Esophagus muscularis mucosa (tissue), 4 donors: Measurements from ENCODE around the gene TBC1D12. TPM values are rescaled to one million over a fixed set of nuclear protein-coding genes. Genes with fewer than 3 reads are reported as not detected.

Source experiments
- DNase-seq: peaks from one replicate; pipeline ENCODE4 v3.0.0-alpha.2; 2017; ENCODE audit errors: extremely low spot score
- H3K27ac ChIP-seq, 4 donors: fragments of 200-600 bp; sonication (generic); replicated peaks in 1 of 4; 1 replicate in 3 of 4; 2 replicates in 1 of 4; pipeline ENCODE4 v1.5.1; 2016 to 2019; ENCODE audit warnings: mild to moderate bottlenecking in 1 of 4
- H3K27me3 ChIP-seq, 4 donors: fragments of 200-600 bp; sonication (generic); one replicate each; pipeline versions ENCODE4 v1.5.1 to v1.6.0; 2016 to 2019
- H3K36me3 ChIP-seq, 4 donors: fragments of 200-600 bp; sonication (generic); one replicate each; pipeline ENCODE4 v1.5.1; 2016 to 2019
- H3K4me1 ChIP-seq, 4 donors: fragments of 200-600 bp; sonication (generic); one replicate each; pipeline ENCODE4 v1.5.1; 2016 to 2019
- H3K4me3 ChIP-seq, 4 donors: fragments of 200-600 bp; sonication (generic); 1 replicate in 2 of 4; 2 replicates in 2 of 4; pipeline ENCODE4 v1.5.1; 2016 to 2019; ENCODE audit warnings: mild to moderate bottlenecking in 4 of 4, moderate library complexity in 1 of 4
- H3K9me3 ChIP-seq, 4 donors: fragments of 200-600 bp; sonication (generic); 1 replicate in 3 of 4; 2 replicates in 1 of 4; pipeline ENCODE4 v1.5.1; 2016 to 2019
- CTCF ChIP-seq, 3 experiments: fragments of 200-600 bp in 2 of 3; fragments of 450-650 bp in 1 of 3; sonication (generic) in 2 of 3; IDR thresholded peaks; one replicate each; pipeline ENCODE4 v1.5.1; 2017 to 2019; ENCODE audit warnings: antibody characterized with exemption in 3 of 3, mild to moderate bottlenecking in 2 of 3, moderate library complexity in 1 of 3
- EP300 ChIP-seq: sonication (generic); formaldehyde crosslinking; IDR thresholded peaks from one replicate; pipeline ENCODE4 v1.6.1; 2017; ENCODE audit warnings: antibody characterized with exemption
- POLR2A ChIP-seq: fragments of 450-650 bp; IDR thresholded peaks from one replicate; pipeline ENCODE4 v1.6.1; 2017; ENCODE audit warnings: antibody characterized with exemption, moderate library complexity, mild to moderate bottlenecking, low read depth
- POLR2AphosphoS5 ChIP-seq, 2 donors: sonication (generic); formaldehyde crosslinking; IDR thresholded peaks; one replicate each; pipeline ENCODE4 v1.6.1; 2017; ENCODE audit warnings: antibody characterized with exemption in 2 of 2
- WGBS: methylation state at CpG from one replicate; pipeline ENCODE4 v1.1.5; 2018; 5-methylcytosine and 5-hydroxymethylcytosine counted together
- intact Hi-C: fragments of 100-400 bp; cut with DNase I; formaldehyde crosslinking; loops from one replicate; pipeline ENCODE4 v1.15.1; 2023
- total RNA-seq, 4 donors: library from RNA; depleted of rRNA; stranded (reverse); fragments of >200 nt; gene quantifications; one replicate each; pipeline versions ENCODE4 v1.1.0 to v1.2.1, GENCODE V29; 2016

Gene TBC1D12
- total RNA-seq, 4 donors from 2014 or later, result 16.2 to 22.9 (median 17.7) TPM

- no peaks in the 10 kb centered on the region for H3K9me3 ChIP-seq
- intact Hi-C loops, result loop anchor here (5.0 kb wide), 2 partner anchors 41 to 44 kb away; partner anchors contain the start of gene NOC3L
- H3K4me1 ChIP-seq, result peaks cover 16 to 32% (median 26%) of the 10 kb centered on the region in 4 donors
- H3K27ac ChIP-seq, result peak overlapping the region; percentile 93 to 97 (median 96)
- DNase-seq, result no peak
- no peaks in the 10 kb centered on the region for H3K36me3 ChIP-seq
- H3K27me3 ChIP-seq, result no peaks in the 10 kb centered on the region
- 2% methylated on average over 8 of the region's 51 CpGs for WGBS
- no peak for TF ChIP-seq EP300
- TF ChIP-seq POLR2AphosphoS5 (IDR thresholded peaks at IDR 0.05), result peak; percentile 43 to 70
- peak overlapping the region; percentile 82 to 97 (median 93) for H3K4me3 ChIP-seq
Observed at GRCh38 chr10:94403380-94404213, 1.3 kb downstream of the TBC1D12 start.

- no peak for TF ChIP-seq POLR2A
- TF ChIP-seq EP300, result no peak
- TF ChIP-seq CTCF (IDR thresholded peaks at IDR 0.05), result no peak
- TF ChIP-seq POLR2AphosphoS5 (IDR thresholded peaks at IDR 0.05), result no peak
- peak overlapping the region in 1 of 4 donors; percentile 96 for H3K4me3 ChIP-seq
- intact Hi-C loops, result no loop called here
Observed at GRCh38 chr10:94405406-94405805, 3.1 kb downstream of the TBC1D12 start.

GRCh38 chr10:94407668-94408067 lies 5.3 kb downstream of the TBC1D12 start:
- peaks cover 16 to 44% (median 29%) of the 10 kb centered on the region in 4 donors for H3K4me1 ChIP-seq
- H3K27me3 ChIP-seq, result no peaks in the 10 kb centered on the region
- TF ChIP-seq EP300 (no peak), POLR2AphosphoS5 (IDR thresholded peaks at IDR 0.05) (no peak), CTCF (IDR thresholded peaks at IDR 0.05) (no peak), POLR2A (no peak)
- no peak overlapping the region for H3K27ac ChIP-seq
- H3K36me3 ChIP-seq, result no peaks in the 10 kb centered on the region
- intact Hi-C loops, result no loop called here
- H3K9me3 ChIP-seq, result no peaks in the 10 kb centered on the region
- 78% methylated on average over 3 of the region's 3 CpGs for whole genome bisulfite sequencing
- H3K4me3 ChIP-seq, result no peak overlapping the region
- DNase-seq, result no peak

More at GRCh38 chr10:94405406-94405805, 3.1 kb downstream of the TBC1D12 start:
- DNase-seq, result no peak
- Histone ChIP-seq H3K27ac (no peak overlapping the region), H3K9me3 (no peaks in the 10 kb centered on the region), H3K36me3 (no peaks in the 10 kb centered on the region), H3K4me1 (peaks cover 16 to 43% (median 29%) of the 10 kb centered on the region in 4 donors), H3K27me3 (no peaks in the 10 kb centered on the region)

DNA sequence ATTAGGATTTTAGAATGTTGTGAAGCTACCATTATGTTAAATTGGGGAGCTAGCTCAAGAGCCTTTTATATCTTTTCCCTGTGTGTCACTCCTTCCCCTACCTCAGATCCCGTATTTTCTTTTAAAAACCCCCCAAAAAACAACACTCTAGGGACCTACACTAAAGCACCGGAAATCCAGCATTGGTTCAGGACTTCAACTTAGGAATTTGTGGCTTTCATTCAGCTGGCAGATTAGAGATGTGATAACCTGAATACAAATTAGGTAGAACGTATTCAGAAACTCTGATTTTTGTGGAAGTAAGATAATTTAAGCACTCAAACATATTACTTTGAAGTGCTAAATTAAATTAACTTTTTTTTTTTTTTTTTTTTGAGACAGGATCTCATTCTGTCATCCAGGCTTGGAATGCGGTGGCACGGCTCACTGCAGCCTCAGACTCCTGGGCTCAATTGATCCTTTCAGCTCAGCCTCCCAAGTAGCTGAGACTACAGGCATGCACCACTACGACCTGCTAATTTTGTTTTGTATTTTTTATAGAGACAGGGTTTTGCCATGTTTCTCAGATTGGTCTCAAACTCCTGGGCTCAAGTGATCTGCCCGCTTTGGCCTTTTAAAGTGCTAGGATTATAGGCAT lies 6.8 kb downstream of the TBC1D12 start:
- Histone ChIP-seq H3K4me1 (peaks cover 16 to 41% (median 29%) of the 10 kb centered on the region in 4 donors), H3K36me3 (no peaks in the 10 kb centered on the region), H3K4me3 (no peak overlapping the region), H3K9me3 (no peaks in the 10 kb centered on the region), H3K27me3 (no peaks in the 10 kb centered on the region), H3K27ac (no peak overlapping the region)
- WGBS, result 75% methylated on average over 7 of the region's 7 CpGs
- TF ChIP-seq POLR2A, result no peak
- no peak for TF ChIP-seq EP300
- DNase-seq, result no peak
- intact Hi-C loops, result no loop called here

GRCh38 chr10:94411304-94411703 lies 9.0 kb downstream of the TBC1D12 start:
- Histone ChIP-seq H3K27ac (no peak overlapping the region), H3K9me3 (no peaks in the 10 kb centered on the region), H3K27me3 (no peaks in the 10 kb centered on the region), H3K4me1 (peaks cover 0 to 23% (median 12%) of the 10 kb centered on the region in 4 donors), H3K36me3 (no peaks in the 10 kb centered on the region), H3K4me3 (no peak overlapping the region)
- WGBS, result 94% methylated on average over 3 of the region's 3 CpGs
- no peak for DNase-seq
- no peak for TF ChIP-seq POLR2A
- TF ChIP-seq CTCF (IDR thresholded peaks at IDR 0.05), result no peak
- TF ChIP-seq POLR2AphosphoS5 (IDR thresholded peaks at IDR 0.05), result no peak
- TF ChIP-seq EP300, result no peak
- intact Hi-C loops, result no loop called here
